ENCODE results near the gene CREB1.
"Not testable (repeated sequence)": the region's sequence is repeated elsewhere in the genome, so short reads cannot be mapped to it uniquely, and the experiment has no call there.

DNA sequence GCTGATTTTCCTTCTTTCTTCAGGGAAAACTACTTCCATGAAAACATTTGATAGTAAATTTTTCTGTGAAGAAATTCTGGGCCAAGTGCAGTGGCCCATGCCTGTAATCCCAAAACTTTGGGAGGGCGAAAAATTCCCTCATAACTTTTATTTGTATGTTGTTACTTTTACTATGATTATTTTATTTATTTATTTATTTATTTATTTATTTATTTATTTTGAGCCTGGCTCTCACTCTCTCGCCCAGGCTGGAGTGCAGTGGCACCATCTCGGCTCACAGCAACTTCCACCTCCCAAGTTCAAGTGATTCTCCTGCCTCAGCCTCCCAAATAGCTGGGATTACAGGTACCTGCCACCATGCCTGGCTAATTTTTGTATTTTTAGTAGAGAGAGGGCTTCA, 109.5 kb downstream of the CREB1 start:
- not testable (repeated sequence) for TF ChIP-seq POLR2A (IDR thresholded peaks at IDR 0.05)
- TF ChIP-seq, protein P1, sequence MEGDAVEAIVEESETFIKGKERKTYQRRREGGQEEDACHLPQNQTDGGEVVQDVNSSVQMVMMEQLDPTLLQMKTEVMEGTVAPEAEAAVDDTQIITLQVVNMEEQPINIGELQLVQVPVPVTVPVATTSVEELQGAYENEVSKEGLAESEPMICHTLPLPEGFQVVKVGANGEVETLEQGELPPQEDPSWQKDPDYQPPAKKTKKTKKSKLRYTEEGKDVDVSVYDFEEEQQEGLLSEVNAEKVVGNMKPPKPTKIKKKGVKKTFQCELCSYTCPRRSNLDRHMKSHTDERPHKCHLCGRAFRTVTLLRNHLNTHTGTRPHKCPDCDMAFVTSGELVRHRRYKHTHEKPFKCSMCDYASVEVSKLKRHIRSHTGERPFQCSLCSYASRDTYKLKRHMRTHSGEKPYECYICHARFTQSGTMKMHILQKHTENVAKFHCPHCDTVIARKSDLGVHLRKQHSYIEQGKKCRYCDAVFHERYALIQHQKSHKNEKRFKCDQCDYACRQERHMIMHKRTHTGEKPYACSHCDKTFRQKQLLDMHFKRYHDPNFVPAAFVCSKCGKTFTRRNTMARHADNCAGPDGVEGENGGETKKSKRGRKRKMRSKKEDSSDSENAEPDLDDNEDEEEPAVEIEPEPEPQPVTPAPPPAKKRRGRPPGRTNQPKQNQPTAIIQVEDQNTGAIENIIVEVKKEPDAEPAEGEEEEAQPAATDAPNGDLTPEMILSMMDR (IDR thresholded peaks at IDR 0.05), result not testable (repeated sequence)

All from thyroid gland (tissue), 4 donors.